ENCODE data around the gene L1TD1.
A peak's percentile ranks its signal among the peaks of the same experiment; 100 is the strongest.

L1TD1 gene

DNA sequence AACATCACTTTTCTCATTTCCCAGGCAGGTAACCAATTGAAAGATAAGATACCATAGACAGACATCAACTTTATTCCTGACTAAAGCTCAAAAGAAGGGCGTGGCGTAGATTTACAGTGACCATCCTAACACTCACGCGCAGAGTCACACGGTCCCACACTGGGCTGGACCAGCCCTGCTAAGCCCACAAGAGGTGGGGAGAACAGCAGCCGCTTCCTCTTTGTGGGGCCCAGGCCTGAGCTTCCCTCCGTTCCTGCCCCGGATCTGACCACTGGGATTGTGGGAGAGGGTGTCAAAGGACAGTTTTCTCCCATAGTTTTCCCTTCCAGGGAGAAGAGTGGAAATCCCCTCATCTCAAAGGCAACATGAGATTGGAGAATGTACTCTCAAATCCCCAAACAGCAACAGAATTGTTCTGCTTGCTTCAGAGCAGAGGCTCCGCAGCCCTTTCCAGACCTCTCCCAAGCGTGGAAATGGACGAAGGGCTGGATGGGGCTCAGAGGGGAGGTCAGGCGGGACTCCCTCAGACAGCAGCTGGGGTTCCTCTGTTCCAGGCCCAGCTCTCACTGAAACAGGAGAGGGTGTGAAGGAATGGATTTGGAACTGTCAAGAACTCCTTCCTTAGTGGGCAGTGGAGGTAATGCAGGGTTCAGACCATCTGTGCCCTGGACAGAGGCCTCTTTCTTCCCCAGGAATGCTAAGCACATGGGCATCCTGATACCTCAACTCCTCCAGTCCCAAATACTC is 33.7 kb downstream of the L1TD1 start:
- no peak for DNase-seq (ENCODE audit: low read depth in 2 of 2)
- no peak overlapping the region for H3K4me3 ChIP-seq (replicated peaks in 1 of 2; ENCODE audit: low read depth in 2 of 2, low read length in 2 of 2)
- TF ChIP-seq CTCF (IDR thresholded peaks at IDR 0.05; ENCODE audit: low read depth, low read length): no peak

GRCh38 chr1:62228883-62229187 is 34.2 kb downstream of the L1TD1 start:
- no peak overlapping the region for H3K4me3 ChIP-seq (replicated peaks in 1 of 2; ENCODE audit: low read depth in 2 of 2, low read length in 2 of 2)
- TF ChIP-seq CTCF (IDR thresholded peaks at IDR 0.05; ENCODE audit: low read depth, low read length): no peak
- DNase-seq (ENCODE audit: low read depth in 2 of 2): no peak

- DNase-seq (ENCODE audit: low read depth in 2 of 2): no peak
- no peak overlapping the region for H3K4me3 ChIP-seq (replicated peaks in 1 of 2; ENCODE audit: low read depth in 2 of 2, low read length in 2 of 2)
- no peak for TF ChIP-seq CTCF (IDR thresholded peaks at IDR 0.05; ENCODE audit: low read depth, low read length)
Measured at GRCh38 chr1:62229468-62229867, 34.8 kb downstream of the L1TD1 start.

DNA sequence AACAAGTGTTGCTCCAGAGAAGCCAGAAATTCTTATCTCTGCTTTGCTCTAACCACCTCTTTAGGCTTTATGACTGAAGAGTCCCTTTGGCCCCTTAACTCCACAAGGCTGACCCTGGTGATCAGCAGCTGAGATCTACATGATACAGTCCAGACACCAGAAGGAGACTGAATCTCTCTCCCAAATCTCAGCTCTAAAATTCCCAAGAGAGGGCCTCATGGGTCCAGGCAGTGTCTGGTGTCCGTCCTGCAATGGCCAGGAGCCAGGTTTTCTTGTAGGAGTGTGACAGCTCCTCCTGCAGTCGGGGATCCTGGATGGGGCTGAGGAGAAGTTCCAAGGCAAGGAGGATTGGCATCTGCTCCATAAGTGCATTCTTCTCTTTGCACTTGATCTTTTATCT is 35.3 kb downstream of the L1TD1 start:
- no peak for DNase-seq (ENCODE audit: low read depth in 2 of 2)
- H3K4me3 ChIP-seq (replicated peaks in 1 of 2; ENCODE audit: low read depth in 2 of 2, low read length in 2 of 2): no peak overlapping the region
- no peak for TF ChIP-seq CTCF (IDR thresholded peaks at IDR 0.05; ENCODE audit: low read depth, low read length)

- DNase-seq (ENCODE audit: low read depth in 2 of 2): peak in 1 of 2 donors; percentile 27
- H3K4me3 ChIP-seq (replicated peaks in 1 of 2; ENCODE audit: low read depth in 2 of 2, low read length in 2 of 2): no peak overlapping the region
- TF ChIP-seq CTCF (IDR thresholded peaks at IDR 0.05; ENCODE audit: low read depth, low read length): no peak
Measured at GRCh38 chr1:62230718-62231117, 36.1 kb downstream of the L1TD1 start.

DNA sequence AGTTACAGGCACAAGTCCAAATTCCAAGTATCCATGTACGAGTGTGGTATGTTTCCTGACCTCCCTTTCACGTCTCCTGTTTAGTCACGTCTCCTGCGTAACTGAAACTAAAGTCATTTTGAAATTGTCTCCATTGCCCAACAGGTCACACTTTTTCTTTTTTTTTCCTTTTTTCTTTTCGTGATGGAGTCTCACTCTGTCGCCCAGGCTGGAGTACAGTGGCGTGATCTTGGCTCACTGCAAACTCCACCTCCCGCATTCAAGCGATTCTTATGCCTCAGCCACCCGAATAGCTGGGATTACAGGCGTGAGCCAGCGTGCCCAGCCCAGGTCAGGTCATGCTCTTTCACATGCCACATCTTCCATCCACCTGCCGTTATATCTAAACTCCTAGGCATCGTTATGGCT is 38.2 kb downstream of the L1TD1 start:
- no peak overlapping the region for H3K4me3 ChIP-seq (replicated peaks in 1 of 2; ENCODE audit: low read depth in 2 of 2, low read length in 2 of 2)
- DNase-seq (ENCODE audit: low read depth in 2 of 2): no peak
- no peak for TF ChIP-seq CTCF (IDR thresholded peaks at IDR 0.05; ENCODE audit: low read depth, low read length)

DNA sequence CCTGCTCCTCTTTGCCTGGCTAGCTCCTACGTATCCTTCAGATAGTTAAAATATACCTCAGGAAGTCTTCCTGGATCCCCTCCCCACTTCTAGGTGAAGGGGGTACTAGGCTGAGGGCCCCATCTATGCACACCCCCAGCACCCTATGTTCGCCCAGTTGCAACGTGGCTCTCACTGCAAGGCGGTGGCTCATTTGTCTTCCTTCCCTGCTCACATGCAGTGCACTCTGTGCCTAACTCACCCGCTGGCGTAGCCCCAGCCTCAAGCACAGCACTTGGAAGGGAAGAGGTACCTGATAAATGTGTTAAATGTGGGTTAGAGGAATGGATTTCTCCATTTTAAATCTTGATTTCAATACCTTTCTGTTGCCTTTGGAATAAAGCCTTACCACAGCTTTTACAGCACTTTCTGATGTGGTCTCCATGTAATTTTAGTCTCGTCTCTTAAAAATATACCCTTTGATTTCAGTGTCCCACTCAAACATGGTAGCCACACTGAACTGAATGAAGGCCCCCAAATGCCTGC is 39.3 kb downstream of the L1TD1 start:
- no peak for DNase-seq (ENCODE audit: low read depth in 2 of 2)
- TF ChIP-seq CTCF (IDR thresholded peaks at IDR 0.05; ENCODE audit: low read depth, low read length): no peak
- no peak overlapping the region for H3K4me3 ChIP-seq (replicated peaks in 1 of 2; ENCODE audit: low read depth in 2 of 2, low read length in 2 of 2)

Data from cardiac fibroblast (primary cell).